Measurements from ENCODE around the gene HTR3E.
"Not testable (repeated sequence)": the region's sequence is repeated elsewhere in the genome, so short reads cannot be mapped to it uniquely, and the experiment has no call there.

The HTR3E gene

GRCh38 chr3:184096811-184097383, at the start of gene HTR3E:
Gene HTR3E (plus strand): TSS chr3:184097064. CDS start chr3:184097530, 466 bp downstream.
- DNase-seq: no peak

DNA sequence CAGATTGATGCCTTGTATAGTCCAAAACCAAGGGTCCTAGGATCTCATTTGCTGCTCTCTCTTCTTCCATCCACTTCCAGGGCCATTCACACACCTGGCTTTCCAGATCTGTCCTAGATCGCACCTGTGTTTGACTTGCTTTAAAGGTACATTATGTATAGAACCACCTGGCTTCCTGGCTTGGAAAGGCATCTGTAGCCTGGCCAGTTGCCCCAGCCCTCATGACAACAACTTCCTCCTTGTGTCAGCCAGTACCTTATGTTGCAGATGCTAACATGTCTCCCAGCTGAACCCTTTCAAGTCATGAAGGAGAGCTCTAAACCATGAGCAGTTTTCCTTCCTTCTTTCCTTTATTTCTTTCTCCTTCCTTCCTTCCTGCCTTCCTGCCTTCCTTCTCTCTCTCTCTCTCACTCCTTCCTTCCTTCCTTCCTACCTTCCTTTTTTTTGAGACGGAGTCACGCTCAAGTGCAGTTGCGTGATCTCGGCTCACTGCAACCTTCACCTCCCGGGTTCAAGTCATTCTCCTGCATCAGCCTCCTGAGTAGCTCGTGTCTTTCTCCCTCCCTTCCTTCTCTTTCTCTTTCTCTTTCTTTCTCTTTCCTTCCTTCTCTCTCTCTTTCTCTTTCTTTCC, 46.5 kb upstream of the HTR3E start:
- DNase-seq: no peak

DNA sequence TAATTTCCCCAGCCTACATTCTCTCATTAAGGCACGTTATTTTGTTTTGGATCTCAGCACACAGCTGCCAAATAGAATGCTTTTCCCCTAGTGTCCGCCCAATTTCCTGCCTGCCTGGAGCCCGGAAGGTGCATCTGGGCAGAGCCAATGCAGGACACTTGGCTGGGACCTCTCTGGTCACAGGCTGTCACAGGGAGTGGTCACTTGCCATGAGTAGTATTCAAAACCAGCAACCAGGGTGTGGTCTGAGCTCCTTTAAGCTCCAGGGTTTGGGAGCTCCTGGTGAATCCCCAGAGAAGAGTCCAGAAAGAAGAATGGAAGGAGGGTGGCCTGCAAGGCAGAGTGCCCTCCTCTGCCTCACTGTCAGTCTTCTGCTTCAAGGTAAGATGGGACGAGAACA, 44.1 kb upstream of the HTR3E start, which contains the start of gene HTR3C:
Gene HTR3C, plus strand, starts transcription at position 281 of the 400 bp plus-strand sequence. Its CDS starts 34 bp downstream, at position 315.
- DNase-seq: no peak

DNA sequence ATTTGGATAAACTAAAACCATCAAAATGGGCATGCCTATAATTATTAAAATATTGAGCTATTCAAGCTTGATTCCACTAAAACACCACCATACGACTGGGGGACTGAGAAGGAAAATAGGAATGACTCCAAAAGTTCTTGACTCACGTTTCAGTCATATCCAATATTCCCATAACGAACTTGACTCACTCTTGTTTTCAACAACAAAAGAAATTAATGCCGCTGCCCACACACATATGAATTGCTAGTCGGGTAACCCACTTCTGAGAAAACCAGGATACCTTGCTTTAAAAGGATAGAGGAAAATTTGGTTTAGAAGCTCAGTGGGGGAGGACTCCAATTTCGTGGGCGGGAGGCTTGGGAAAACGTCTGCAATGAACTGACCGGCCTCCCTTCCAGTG, 38.8 kb upstream of the HTR3E start:
- DNase-seq: no peak

- DNase-seq: no peak
These were observed 37.4 kb upstream of the HTR3E start for GRCh38 chr3:184059424-184059823.

GRCh38 chr3:184062637-184063036, 34.2 kb upstream of the HTR3E start:
- DNase-seq: no peak

GRCh38 chr3:184066211-184066610, 30.7 kb upstream of the HTR3E start:
- DNase-seq: no peak

DNA sequence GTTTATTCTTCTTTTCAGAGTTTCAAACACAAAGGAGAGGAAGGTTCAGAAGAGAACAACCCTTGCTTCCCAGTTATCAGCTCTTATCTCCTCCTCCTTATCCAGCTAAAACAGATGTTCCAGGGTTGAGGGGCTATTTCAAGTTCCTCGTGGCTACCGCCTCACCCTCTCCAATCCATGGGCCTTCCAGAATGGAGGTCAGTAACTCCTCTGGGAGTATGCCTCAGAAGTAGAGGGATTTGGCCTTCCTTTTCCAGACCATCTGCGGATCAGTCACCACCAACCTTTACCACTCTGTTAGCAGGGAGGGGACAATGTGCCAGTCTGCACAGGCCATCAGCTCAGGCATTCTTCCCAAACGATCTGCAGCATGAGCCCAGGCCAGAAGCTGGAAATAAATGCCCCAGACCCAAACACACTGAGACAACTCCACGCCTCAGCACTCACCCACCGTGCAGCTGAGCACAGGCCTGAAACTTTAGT, 29.2 kb upstream of the HTR3E start:
- DNase-seq: no peak

- no peak for DNase-seq
These were observed 28.5 kb upstream of the HTR3E start for GRCh38 chr3:184068344-184068743.

- not testable (repeated sequence) for DNase-seq
These were observed 25.7 kb upstream of the HTR3E start for GRCh38 chr3:184071142-184071541.

- DNase-seq: no peak
These were observed 23.2 kb upstream of the HTR3E start for GRCh38 chr3:184073621-184074020.

- DNase-seq: no peak
These were observed 21.0 kb upstream of the HTR3E start for GRCh38 chr3:184075901-184076300.

- DNase-seq: no peak
These were observed 19.0 kb upstream of the HTR3E start for GRCh38 chr3:184077881-184078280.

DNA sequence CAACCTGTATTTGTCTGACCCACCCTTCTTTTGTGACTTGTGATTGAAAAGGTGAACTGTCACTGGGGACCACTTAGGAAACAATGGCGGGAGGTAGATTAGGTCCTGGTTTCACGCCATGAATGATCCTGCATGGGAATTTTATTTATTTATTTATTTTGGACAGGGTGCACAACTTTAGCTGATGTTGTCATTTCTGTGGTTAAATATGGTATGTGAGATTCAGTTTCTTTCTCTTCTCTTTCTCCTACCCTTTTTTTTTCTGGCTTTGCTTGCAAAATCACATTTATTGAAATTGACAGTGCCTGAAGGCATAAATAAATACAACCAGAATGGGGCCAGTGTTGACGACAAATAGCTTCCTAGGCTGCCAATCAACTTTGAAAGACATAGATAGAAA, 18.0 kb upstream of the HTR3E start:
- no peak for DNase-seq

- DNase-seq: no peak
These were observed 15.6 kb upstream of the HTR3E start for GRCh38 chr3:184081116-184081830.

- no peak for DNase-seq
These were observed 14.8 kb upstream of the HTR3E start for GRCh38 chr3:184082034-184082433.

DNA sequence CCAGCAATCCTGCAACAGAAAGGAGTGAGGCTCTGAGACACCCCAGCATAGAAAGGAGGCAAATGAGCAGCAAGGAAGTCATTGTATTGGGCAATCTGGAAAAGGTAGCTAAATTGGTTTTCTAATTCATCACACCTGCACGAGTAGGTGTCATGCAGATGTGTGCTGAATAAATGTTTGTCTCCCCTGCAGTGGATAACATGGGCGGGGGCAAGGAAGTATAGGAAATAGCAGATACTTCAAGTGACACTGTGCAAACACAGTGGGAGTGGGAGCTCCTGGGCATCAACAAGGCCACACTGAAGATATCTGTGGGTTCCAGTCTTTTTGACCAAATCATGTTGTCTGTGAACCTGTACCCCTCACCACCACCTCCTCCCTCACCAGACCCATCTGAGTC, 14.4 kb upstream of the HTR3E start:
- DNase-seq: no peak

- no peak for DNase-seq
These were observed 11.4 kb upstream of the HTR3E start for GRCh38 chr3:184085389-184085852.

- DNase-seq: no peak
These were observed 4.7 kb upstream of the HTR3E start for GRCh38 chr3:184092199-184092598.

DNA sequence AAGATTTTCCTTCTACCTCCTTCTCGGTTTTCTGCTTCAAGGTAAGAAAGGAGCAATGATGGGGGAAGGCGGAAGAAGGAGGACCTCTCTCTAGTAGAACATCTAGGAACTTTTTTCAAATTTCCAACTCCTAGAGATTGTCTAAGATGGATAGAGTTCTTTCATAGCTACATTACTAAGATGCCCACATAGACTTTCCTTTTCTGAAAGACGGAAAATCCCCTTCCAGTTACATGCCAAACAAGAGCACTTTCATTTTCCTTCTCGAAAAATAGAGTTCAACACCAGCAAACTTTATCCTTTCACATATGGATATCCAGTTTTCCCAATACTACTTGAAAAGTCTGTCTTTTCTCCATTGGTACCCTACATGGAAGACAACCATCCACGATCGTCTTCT, 692 bp downstream of the HTR3E start:
- no peak for DNase-seq

- no peak for DNase-seq
These were observed 3.2 kb downstream of the HTR3E start for GRCh38 chr3:184099806-184100686.

- no peak for DNase-seq
These were observed 13.5 kb downstream of the HTR3E start for GRCh38 chr3:184110316-184110725.

- DNase-seq: no peak
These were observed 19.2 kb downstream of the HTR3E start for GRCh38 chr3:184116017-184116416.
